ENCODE measurements around the gene CASQ2. TPM values are rescaled to one million over a fixed set of nuclear protein-coding genes. Genes with fewer than 3 reads are reported as not detected.

Gene CASQ2
- total and polyA plus RNA-seq, 9 of the 15 experiments (the other 6 are each of a cell fraction or from before 2014, with no cell fraction given), result not detected

GRCh38 chr1:115701090-115701489 lies 67.4 kb downstream of the CASQ2 start:
- TF ChIP-seq SAFB (IDR thresholded peaks at IDR 0.05; ENCODE audit: borderline replicate concordance, low read depth, low read length) (no peak), ZNF780A (CRISPR knock-in tag; IDR thresholded peaks at IDR 0.05) (no peak), PTBP1 (IDR thresholded peaks at IDR 0.05; ENCODE audit: low read depth, low read length) (no peak), SUPT5H (IDR thresholded peaks at IDR 0.05) (no peak), RBFOX2 (IDR thresholded peaks at IDR 0.05; ENCODE audit: low read depth, low read length) (no peak), MAX (CRISPR knock-in tag; IDR thresholded peaks at IDR 0.05) (no peak), RCOR1 (IDR thresholded peaks at IDR 0.05; ENCODE audit: borderline replicate concordance in 1 of 2, low read depth in 2 of 2, low read length in 2 of 2) (no peak), MYBL2 (IDR thresholded peaks at IDR 0.05; ENCODE audit: low read depth) (no peak), MYBL2 (CRISPR knock-in tag; IDR thresholded peaks at IDR 0.05; ENCODE audit: borderline replicate concordance) (no peak), RNF2 (IDR thresholded peaks at IDR 0.05) (no peak), E2F8 (IDR thresholded peaks at IDR 0.05; ENCODE audit: low read depth, partially characterized antibody) (no peak), RBM39 (optimal IDR thresholded peaks at IDR 0.05; ENCODE audit: low read depth, low read length) (no peak), ZNF282 (CRISPR knock-in tag; IDR thresholded peaks at IDR 0.05) (no peak), HINFP (tag; conservative IDR thresholded peaks at IDR 0.05; ENCODE audit: low read depth) (no peak), BRF1 (IDR thresholded peaks at IDR 0.05; ENCODE audit: borderline replicate concordance, extremely low read depth, insufficient read length) (no peak), CBX1 (IDR thresholded peaks at IDR 0.05; ENCODE audit: low read depth) (no peak), RBM34 (IDR thresholded peaks at IDR 0.05; ENCODE audit: borderline replicate concordance, insufficient read depth, low read length) (no peak), ZNF347 (CRISPR knock-in tag; IDR thresholded peaks at IDR 0.05; ENCODE audit: low read depth) (no peak), VEZF1 (CRISPR knock-in tag; IDR thresholded peaks at IDR 0.05) (no peak)
- Histone ChIP-seq H3K4me1 (replicated peaks in 1 of 2; ENCODE audit: control insufficient read depth in 2 of 2, insufficient read depth in 2 of 2, low read length in 2 of 2) (no peaks in the 10 kb centered on the region), H4K20me1 (replicated peaks; ENCODE audit: control insufficient read depth, insufficient read depth, low read length) (no peaks in the 10 kb centered on the region; the same call in 1 of the 2 replicates), H3K9ac (ENCODE audit: insufficient read depth in 1 of 2, low read depth in 2 of 2, low read length in 2 of 2) (no peak overlapping the region), H3K9me3 (replicated peaks; ENCODE audit: control insufficient read depth, insufficient read depth, low read depth, low read length) (no peaks in the 10 kb centered on the region), H3K27ac (ENCODE audit: extremely low read depth, low read depth, low read length) (no peak overlapping the region), H3K36me3 (ENCODE audit: control insufficient read depth, insufficient read depth, low read length) (no peaks in the 10 kb centered on the region), H3K27me3 (ENCODE audit: control insufficient read depth in 2 of 2, insufficient read depth in 2 of 2, low read length in 2 of 2) (peaks cover 3 to 8% of the 10 kb centered on the region in 2 experiments; a peak in 3 of 5 replicates), H3K4me2 (ENCODE audit: insufficient read depth, low read length) (no peak overlapping the region), H2AFZ (ENCODE audit: low read depth, low read length) (no peak overlapping the region), H3K4me3 (no peak overlapping the region), H3K79me2 (ENCODE audit: control insufficient read depth, insufficient read depth, low read length) (no peaks in the 10 kb centered on the region), H3K9me1 (ENCODE audit: control insufficient read depth, insufficient read depth, low read length) (no peaks in the 10 kb centered on the region)
- ChIA-PET POLR2A (interaction anchor here (0.9 to 1.0 kb wide), 2 partner anchors 10 to 50 kb away, joined by 3 read pairs; no protein-coding TSS in a partner anchor), CTCF (ENCODE audit: low intra/inter-chr PET ratio) (no interaction called here)
- BruUV-seq (replicated peaks), result no TSS peak
- WGBS (ENCODE audit: insufficient coverage, low coverage, missing lambda C conversion rate), result 0% methylated on average over 3 of the region's 3 CpGs
- FAIRE-seq (no peak), DNase-seq (ENCODE audit: extremely low read depth in 1 of 4, low spot score in 3 of 4) (no peak), ATAC-seq (no peak)
- intact Hi-C loops (cut with micrococcal nuclease) (no loop called here), in situ Hi-C loops (cut with MboI) (no loop called here)

Measured in K562 (cell line).